HepG2 (cell line): ENCODE data around the gene LTBR. TPM values are rescaled to one million over a fixed set of nuclear protein-coding genes. Genes with fewer than 3 reads are reported as not detected.

Source experiments
- ATF7 ChIP-seq, 2 experiments: fragments of 450-650 bp in 1 of 2; sonication (generic) in 1 of 2; formaldehyde crosslinking in 1 of 2; IDR thresholded peaks; 2 replicates each; pipeline versions ENCODE4 v1.4.0 to v1.6.1; 2016 to 2020; ENCODE audit warnings: antibody characterized with exemption in 1 of 2, mild to moderate bottlenecking in 1 of 2, missing genetic modification reagents in 1 of 2
- CCDC6 ChIP-seq: sonication (generic); formaldehyde crosslinking; IDR thresholded peaks from 2 replicates; pipeline ENCODE4 v1.8.1; 2022; ENCODE audit warnings: mild to moderate bottlenecking, missing genetic modification reagents, moderate library complexity
- CREM ChIP-seq, 2 experiments: sonication (generic) in 1 of 2; formaldehyde crosslinking in 1 of 2; IDR thresholded peaks; 2 replicates each; pipeline versions ENCODE4 v1.4.0 to v1.6.1; 2016 to 2020; ENCODE audit warnings: antibody characterized with exemption in 1 of 2, mild to moderate bottlenecking in 1 of 2, missing genetic modification reagents in 1 of 2
- E2F5 ChIP-seq: sonication (generic); formaldehyde crosslinking; conservative IDR thresholded peaks from 2 replicates; pipeline ENCODE4 v1.4.0; 2020; ENCODE audit warnings: missing genetic modification reagents
- IRF9 ChIP-seq: sonication (generic); formaldehyde crosslinking; IDR thresholded peaks from 2 replicates; pipeline ENCODE4 v1.8.0; 2022; ENCODE audit warnings: missing genetic modification reagents, mild to moderate bottlenecking, borderline replicate concordance
- KAT2B ChIP-seq: fragments of 150-350 bp; IDR thresholded peaks from 2 replicates; pipeline ENCODE4 v1.6.1; 2014; ENCODE audit warnings: low read depth, low read length, borderline replicate concordance
- KAT8 ChIP-seq: IDR thresholded peaks from 2 replicates; pipeline ENCODE4 v1.6.1; 2016; ENCODE audit warnings: missing genetic modification reagents, missing compliant biosample characterization
- MBNL3 ChIP-seq: fragments of 250-450 bp; sonication (Bioruptor Pico); conservative IDR thresholded peaks from 2 replicates; pipeline ENCODE4 v1.8.0; 2022; ENCODE audit warnings: mild to moderate bottlenecking, inconsistent platforms
- NCOA2 ChIP-seq: sonication (generic); formaldehyde crosslinking; IDR thresholded peaks from 2 replicates; pipeline ENCODE4 v1.8.0; 2022; ENCODE audit warnings: inconsistent platforms
- PCBP1 ChIP-seq: fragments of 200-400 bp; formaldehyde crosslinking; IDR thresholded peaks from 2 replicates; pipeline ENCODE4 v1.6.1; 2017; ENCODE audit warnings: mild to moderate bottlenecking, low read depth, low read length, borderline replicate concordance
- PRDM4 ChIP-seq: sonication (generic); formaldehyde crosslinking; IDR thresholded peaks from 2 replicates; pipeline ENCODE4 v1.9.0; 2021; ENCODE audit warnings: missing genetic modification reagents, borderline replicate concordance
- RBAK ChIP-seq: sonication (generic); formaldehyde crosslinking; IDR thresholded peaks from 2 replicates; pipeline ENCODE4 v1.5.1; 2020; ENCODE audit warnings: mild to moderate bottlenecking, missing genetic modification reagents
- RFX3 ChIP-seq: IDR thresholded peaks from 2 replicates; pipeline ENCODE4 v1.6.1; 2016; ENCODE audit warnings: missing biosample characterization, missing genetic modification reagents
- SOX5 ChIP-seq: IDR thresholded peaks from 2 replicates; pipeline ENCODE4 v1.6.1; 2016; ENCODE audit warnings: borderline replicate concordance
- SRSF9 ChIP-seq: fragments of 200-400 bp; formaldehyde crosslinking; IDR thresholded peaks from 2 replicates; pipeline ENCODE4 v1.6.1; 2018; ENCODE audit warnings: borderline replicate concordance, mild to moderate bottlenecking, low read depth, low read length; ENCODE audit not compliant: insufficient read depth, poor library complexity, severe bottlenecking
- SSRP1 ChIP-seq: IDR thresholded peaks from 2 replicates; pipeline ENCODE4 v1.6.1; 2016; ENCODE audit warnings: control low read depth
- WIZ ChIP-seq: sonication (generic); formaldehyde crosslinking; IDR thresholded peaks from 2 replicates; pipeline ENCODE4 v1.5.1; 2020; ENCODE audit warnings: mild to moderate bottlenecking, missing genetic modification reagents
- ZNF232 ChIP-seq: sonication (generic); formaldehyde crosslinking; IDR thresholded peaks from 2 replicates; pipeline ENCODE4 v1.4.0; 2020; ENCODE audit warnings: missing genetic modification reagents, borderline replicate concordance
- ZNF274 ChIP-seq: sonication (generic); formaldehyde crosslinking; IDR thresholded peaks from 2 replicates; pipeline ENCODE4 v1.5.1; 2020; ENCODE audit warnings: mild to moderate bottlenecking, missing genetic modification reagents
- ZNF317 ChIP-seq: sonication (generic); formaldehyde crosslinking; IDR thresholded peaks from 2 replicates; pipeline ENCODE4 v1.5.0; 2020; ENCODE audit warnings: mild to moderate bottlenecking, missing genetic modification reagents
- ZNF329 ChIP-seq: sonication (generic); formaldehyde crosslinking; IDR thresholded peaks from 2 replicates; pipeline ENCODE4 v1.9.0; 2021; ENCODE audit warnings: low read depth, mild to moderate bottlenecking, missing genetic modification reagents
- ZNF530 ChIP-seq: sonication (generic); formaldehyde crosslinking; IDR thresholded peaks from 2 replicates; pipeline ENCODE4 v1.5.0; 2020; ENCODE audit warnings: low read depth, mild to moderate bottlenecking, missing genetic modification reagents
- ZNF740 ChIP-seq: sonication (generic); formaldehyde crosslinking; IDR thresholded peaks from 2 replicates; pipeline ENCODE4 v1.4.0; 2020; ENCODE audit warnings: missing genetic modification reagents
- ZZZ3 ChIP-seq: sonication (generic); formaldehyde crosslinking; IDR thresholded peaks from 2 replicates; pipeline ENCODE4 v1.4.0; 2020; ENCODE audit warnings: missing genetic modification reagents, mild to moderate bottlenecking, borderline replicate concordance
- polyA plus RNA-seq, 8 experiments: library from polyadenylated mRNA; depleted of rRNA in 3 of 8; stranded (reverse) in 7 of 8; unstranded in 1 of 8; fragments of >200 nt; fragmentation: Illumina TruSeq in 4 of 8; extraction: Trizol in 4 of 8; gene quantifications; 2 replicates each; pipeline versions ENCODE4 v1.2.1 to v1.2.3, GENCODE V29; 2011 to 2016; ENCODE audit warnings: low read depth in 4 of 8, missing spikeins in 1 of 8, mixed read lengths in 1 of 8; ENCODE audit not compliant: insufficient read depth in 1 of 8
- total RNA-seq, 5 experiments: library from RNA; depleted of rRNA; stranded (reverse); fragments of >200 nt; fragmentation: Illumina TruSeq; extraction: Trizol; gene quantifications; 2 replicates each; pipeline ENCODE4 v1.2.3, GENCODE V29; 2016; ENCODE audit warnings: low read depth in 1 of 5
- TF ChIP-seq, protein P1 (sequence below): sonication (generic); formaldehyde crosslinking; IDR thresholded peaks from 2 replicates; pipeline ENCODE4 v1.4.0; 2020; ENCODE audit warnings: low read depth, mild to moderate bottlenecking, missing genetic modification reagents

LTBR gene
- total and polyA plus RNA-seq, 2 of the 13 experiments (the other 11 are each of a cell fraction or from before 2014, with no cell fraction given) = 31.4 to 34.8 TPM

- no peak; the same call in 1 of the 2 replicates for TF ChIP-seq ZZZ3 (CRISPR knock-in tag)
- TF ChIP-seq SOX5 = no peak
- no peak for TF ChIP-seq RBAK (CRISPR knock-in tag)
- no peak for TF ChIP-seq SSRP1 (CRISPR knock-in tag)
- TF ChIP-seq IRF9 (CRISPR knock-in tag) = no peak
- TF ChIP-seq ZNF740 = no peak
- no peak for TF ChIP-seq PRDM4 (CRISPR knock-in tag)
- TF ChIP-seq CREM (IDR thresholded peaks at IDR 0.05) = no peak
- TF ChIP-seq CREM (CRISPR knock-in tag; IDR thresholded peaks at IDR 0.05) = no peak
- TF ChIP-seq RFX3 = no peak
- TF ChIP-seq SRSF9 = no peak
- TF ChIP-seq ZNF232 (CRISPR knock-in tag) = no peak; the same call in 1 of the 2 replicates
- TF ChIP-seq E2F5 (CRISPR knock-in tag) = no peak
- TF ChIP-seq PCBP1 = 0 out of 2 replicates have a peak, but pooled peaks have one; percentile 42
- no peak for TF ChIP-seq ATF7 (IDR thresholded peaks at IDR 0.05)
- no peak for TF ChIP-seq ATF7 (CRISPR knock-in tag; IDR thresholded peaks at IDR 0.05)
- TF ChIP-seq NCOA2 (CRISPR knock-in tag) = no peak
- no peak for TF ChIP-seq KAT2B
- TF ChIP-seq CCDC6 (CRISPR knock-in tag) = no peak
- TF ChIP-seq MBNL3 (CRISPR knock-in tag) = no peak
- TF ChIP-seq ZNF530 (CRISPR knock-in tag) = no peak
- TF ChIP-seq ZNF329 (CRISPR knock-in tag) = no peak
- TF ChIP-seq ZNF317 (CRISPR knock-in tag) = no peak
- TF ChIP-seq WIZ = no peak
- TF ChIP-seq, protein P1, sequence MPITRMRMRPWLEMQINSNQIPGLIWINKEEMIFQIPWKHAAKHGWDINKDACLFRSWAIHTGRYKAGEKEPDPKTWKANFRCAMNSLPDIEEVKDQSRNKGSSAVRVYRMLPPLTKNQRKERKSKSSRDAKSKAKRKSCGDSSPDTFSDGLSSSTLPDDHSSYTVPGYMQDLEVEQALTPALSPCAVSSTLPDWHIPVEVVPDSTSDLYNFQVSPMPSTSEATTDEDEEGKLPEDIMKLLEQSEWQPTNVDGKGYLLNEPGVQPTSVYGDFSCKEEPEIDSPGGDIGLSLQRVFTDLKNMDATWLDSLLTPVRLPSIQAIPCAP = no peak
- TF ChIP-seq KAT8 (CRISPR knock-in tag) = 0 out of 2 replicates have a peak, but pooled peaks have one; percentile 9
- no peak for TF ChIP-seq ZNF274
These were observed 43.1 kb upstream of the LTBR start (continued) for GRCh38 chr12:6340745-6341416.
